GM18870 (cell line): ENCODE results near the gene SAC3D1.

ENCODE experiments used
- ATAC-seq: cut with Tn5 transposase; IDR thresholded peaks from one replicate; pipeline ENCODE4 v1.9.1; 2021; ENCODE audit warnings: moderate library complexity; ENCODE audit not compliant: unreplicated experiment

The SAC3D1 gene

GRCh38 chr11:65059523-65059922, 18.5 kb downstream of the SAC3D1 start:
- no peak for ATAC-seq

GRCh38 chr11:65059959-65060824, 19.2 kb downstream of the SAC3D1 start:
- ATAC-seq, result no peak

- no peak for ATAC-seq
Observed at GRCh38 chr11:65060913-65061408, 20.0 kb downstream of the SAC3D1 start.

- no peak for ATAC-seq
Observed at GRCh38 chr11:65063532-65063931, 22.5 kb downstream of the SAC3D1 start.

GRCh38 chr11:65064847-65065240, 23.8 kb downstream of the SAC3D1 start:
- ATAC-seq, result no peak

GRCh38 chr11:65065851-65066250, 24.8 kb downstream of the SAC3D1 start:
- no peak for ATAC-seq

- no peak for ATAC-seq
Observed at GRCh38 chr11:65066315-65066714, 25.3 kb downstream of the SAC3D1 start.

GRCh38 chr11:65066805-65067291, 25.8 kb downstream of the SAC3D1 start:
- ATAC-seq, result no peak

GRCh38 chr11:65067446-65067845, 26.4 kb downstream of the SAC3D1 start:
- ATAC-seq, result no peak

GRCh38 chr11:65069217-65069616, 28.2 kb downstream of the SAC3D1 start:
- no peak for ATAC-seq

- ATAC-seq, result no peak
Observed at GRCh38 chr11:65071907-65072630, 31.1 kb downstream of the SAC3D1 start.

- ATAC-seq, result no peak
Observed at GRCh38 chr11:65072631-65072966, 31.6 kb downstream of the SAC3D1 start.

- no peak for ATAC-seq
Observed at GRCh38 chr11:65077451-65077850, 36.4 kb downstream of the SAC3D1 start.

- ATAC-seq, result no peak
Observed at GRCh38 chr11:65078151-65078550, 37.1 kb downstream of the SAC3D1 start.

- ATAC-seq, result no peak
Observed at GRCh38 chr11:65078786-65079342, 37.9 kb downstream of the SAC3D1 start.

- peak; percentile 15 for ATAC-seq
Observed at GRCh38 chr11:65083134-65083833, 42.3 kb downstream of the SAC3D1 start.

- ATAC-seq, result peak; percentile 78
Observed at GRCh38 chr11:65083834-65084597, 43.0 kb downstream of the SAC3D1 start, which contains the start of the genes CDCA5 and ZFPL1. Gene CDCA5, minus strand, starts transcription at chr11:65084040. Its CDS starts 62 bp downstream, at chr11:65083978. Gene ZFPL1, plus strand, starts transcription at chr11:65084222. Its CDS starts 477 bp downstream, at chr11:65084699.

GRCh38 chr11:65084598-65085375, 43.8 kb downstream of the SAC3D1 start:
- no peak for ATAC-seq

GRCh38 chr11:65085446-65085845, 44.4 kb downstream of the SAC3D1 start:
- ATAC-seq, result no peak
